SK-N-MC (cell line): ENCODE results near the gene LACRT.

Experiments used
- DNase-seq: peaks from one replicate; pipeline ENCODE4 v3.0.0-alpha.2; 2011; ENCODE audit warnings: low read depth, low spot score
- H3K27ac ChIP-seq: fragments of 200-600 bp; sonication (generic); 2 replicates; pipeline ENCODE4 v1.5.1; 2016; ENCODE audit warnings: mixed run types
- H3K36me3 ChIP-seq: fragments of 200-600 bp; sonication (generic); 2 replicates; pipeline ENCODE4 v1.6.1; 2017; ENCODE audit warnings: antibody characterized with exemption, low read length, mixed read lengths; ENCODE audit not compliant: insufficient read depth
- H3K4me3 ChIP-seq: fragments of 200-600 bp; sonication (generic); 2 replicates; pipeline ENCODE4 v1.5.1; 2016
- H3K9ac ChIP-seq: fragments of 200-600 bp; sonication (generic); 2 replicates; pipeline ENCODE4 v1.8.0; 2017; ENCODE audit warnings: mixed run types, mixed read lengths; ENCODE audit not compliant: insufficient read length
- H3K9me3 ChIP-seq: fragments of 200-600 bp; sonication (generic); 2 replicates; pipeline ENCODE4 v1.6.1; 2017; ENCODE audit warnings: low read depth, mild to moderate bottlenecking, antibody characterized with exemption, low read length, moderate library complexity, mixed read lengths
- EZH2 ChIP-seq: fragments of 200-600 bp; sonication (generic); IDR thresholded peaks from one replicate; pipeline ENCODE4 v1.6.1; 2017; ENCODE audit warnings: antibody characterized with exemption
- FOXP2 ChIP-seq: optimal IDR thresholded peaks from 2 replicates; pipeline ENCODE3; 2011; ENCODE audit warnings: mild to moderate bottlenecking, moderate library complexity; ENCODE audit not compliant: insufficient read depth; ENCODE audit errors: extremely low read length, control extremely low read depth
- POLR2AphosphoS5 ChIP-seq: IDR thresholded peaks from 2 replicates; pipeline ENCODE4 v1.6.1; 2012; ENCODE audit warnings: mild to moderate bottlenecking, low read depth, low read length, borderline replicate concordance

Gene LACRT

GRCh38 chr12:54662026-54662425 is 27.3 kb upstream of the LACRT start:
- H3K9ac ChIP-seq, result no peak overlapping the region
- no peak for DNase-seq
- TF ChIP-seq POLR2AphosphoS5 (no peak), EZH2 (no peak), FOXP2 (no peak)
- H3K36me3 ChIP-seq, result no peaks in the 10 kb centered on the region
- H3K27ac ChIP-seq, result no peak overlapping the region
- H3K4me3 ChIP-seq, result no peak overlapping the region
- H3K9me3 ChIP-seq, result no peaks in the 10 kb centered on the region

DNA sequence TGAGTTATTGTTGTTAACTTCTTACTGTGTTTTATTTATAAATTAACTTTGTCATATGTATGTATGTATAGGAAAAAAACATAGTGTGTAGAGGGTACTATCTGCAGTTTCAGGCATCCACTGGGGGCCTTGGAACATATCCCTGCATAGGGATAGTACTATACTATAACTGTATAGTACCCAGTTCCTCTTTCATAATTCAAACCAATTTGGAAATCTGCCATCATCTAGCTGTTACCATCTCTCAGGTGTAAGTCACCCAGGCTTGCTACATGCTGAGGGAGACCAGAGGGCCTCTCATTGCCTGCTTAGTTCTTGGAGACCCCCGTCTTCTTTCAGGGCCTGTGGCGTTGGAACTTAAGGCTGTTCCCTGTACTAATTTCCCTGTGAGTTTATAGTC is 26.4 kb upstream of the LACRT start:
- no peaks in the 10 kb centered on the region for H3K9me3 ChIP-seq
- no peak for DNase-seq
- H3K9ac ChIP-seq, result no peak overlapping the region
- TF ChIP-seq POLR2AphosphoS5 (no peak), EZH2 (no peak), FOXP2 (no peak)
- peak overlapping the region; percentile 1; the same call in 1 of the 2 replicates for H3K27ac ChIP-seq
- no peaks in the 10 kb centered on the region for H3K36me3 ChIP-seq
- H3K4me3 ChIP-seq, result no peak overlapping the region

- TF ChIP-seq EZH2 (no peak), POLR2AphosphoS5 (no peak), FOXP2 (no peak)
- Histone ChIP-seq H3K4me3 (no peak overlapping the region), H3K27ac (peak overlapping the region; percentile 1; the same call in 1 of the 2 replicates), H3K36me3 (no peaks in the 10 kb centered on the region), H3K9ac (no peak overlapping the region), H3K9me3 (no peaks in the 10 kb centered on the region)
- no peak for DNase-seq
Observed at GRCh38 chr12:54660320-54660962, 25.7 kb upstream of the LACRT start.

- Histone ChIP-seq H3K9ac (no peak overlapping the region), H3K9me3 (no peaks in the 10 kb centered on the region), H3K36me3 (no peaks in the 10 kb centered on the region), H3K27ac (no peak overlapping the region), H3K4me3 (no peak overlapping the region)
- no peak for DNase-seq
- no peak for TF ChIP-seq FOXP2
- TF ChIP-seq POLR2AphosphoS5, result no peak
- TF ChIP-seq EZH2, result no peak
Observed at GRCh38 chr12:54658306-54659264, 23.9 kb upstream of the LACRT start.

- no peaks in the 10 kb centered on the region for H3K9me3 ChIP-seq
- peak overlapping the region; percentile 49 for H3K9ac ChIP-seq
- DNase-seq, result peak; percentile 73
- H3K36me3 ChIP-seq, result no peaks in the 10 kb centered on the region
- no peak overlapping the region for H3K4me3 ChIP-seq
- no peak for TF ChIP-seq EZH2
- no peak for TF ChIP-seq POLR2AphosphoS5
- TF ChIP-seq FOXP2, result no peak
- peak overlapping the region; percentile 92 for H3K27ac ChIP-seq
Observed at GRCh38 chr12:54657105-54657607, 22.5 kb upstream of the LACRT start.

- DNase-seq, result no peak
- H3K4me3 ChIP-seq, result no peak overlapping the region
- TF ChIP-seq FOXP2 (no peak), EZH2 (no peak), POLR2AphosphoS5 (no peak)
- no peaks in the 10 kb centered on the region for H3K9me3 ChIP-seq
- no peaks in the 10 kb centered on the region for H3K36me3 ChIP-seq
- H3K9ac ChIP-seq, result no peak overlapping the region
- H3K27ac ChIP-seq, result peak overlapping the region; percentile 69
Observed at GRCh38 chr12:54654926-54655325, 20.2 kb upstream of the LACRT start.

DNA sequence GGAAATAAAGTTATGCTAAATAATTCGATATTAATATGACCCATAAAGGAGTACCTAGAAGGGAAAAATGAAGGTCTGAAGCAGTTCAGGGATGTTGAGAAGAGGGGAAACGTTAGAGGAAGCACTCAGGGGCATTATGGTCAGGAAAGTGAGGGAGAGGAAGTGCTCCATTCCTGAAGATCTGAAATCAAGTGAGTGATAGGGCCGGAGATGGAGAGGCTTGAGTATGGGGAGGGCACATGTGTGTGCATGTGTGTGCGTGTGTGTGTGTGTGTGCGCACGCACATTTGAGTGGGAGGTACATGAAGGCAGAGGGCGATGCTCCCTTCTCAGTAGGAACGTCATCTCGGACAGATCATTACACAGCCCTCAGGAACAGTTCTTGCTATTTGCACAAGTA is 18.3 kb upstream of the LACRT start:
- Histone ChIP-seq H3K27ac (no peak overlapping the region), H3K36me3 (no peaks in the 10 kb centered on the region)
- TF ChIP-seq EZH2 (no peak), POLR2AphosphoS5 (no peak)

GRCh38 chr12:54650889-54651288 is 16.2 kb upstream of the LACRT start:
- Histone ChIP-seq H3K36me3 (no peaks in the 10 kb centered on the region), H3K9ac (no peak overlapping the region), H3K27ac (no peak overlapping the region), H3K4me3 (no peak overlapping the region), H3K9me3 (no peaks in the 10 kb centered on the region)
- TF ChIP-seq POLR2AphosphoS5 (no peak), EZH2 (no peak), FOXP2 (no peak)
- no peak for DNase-seq

More for the DNA sequence above, 18.3 kb upstream of the LACRT start:
- Histone ChIP-seq H3K9me3 (no peaks in the 10 kb centered on the region), H3K9ac (no peak overlapping the region), H3K4me3 (no peak overlapping the region)
- no peak for DNase-seq

DNA sequence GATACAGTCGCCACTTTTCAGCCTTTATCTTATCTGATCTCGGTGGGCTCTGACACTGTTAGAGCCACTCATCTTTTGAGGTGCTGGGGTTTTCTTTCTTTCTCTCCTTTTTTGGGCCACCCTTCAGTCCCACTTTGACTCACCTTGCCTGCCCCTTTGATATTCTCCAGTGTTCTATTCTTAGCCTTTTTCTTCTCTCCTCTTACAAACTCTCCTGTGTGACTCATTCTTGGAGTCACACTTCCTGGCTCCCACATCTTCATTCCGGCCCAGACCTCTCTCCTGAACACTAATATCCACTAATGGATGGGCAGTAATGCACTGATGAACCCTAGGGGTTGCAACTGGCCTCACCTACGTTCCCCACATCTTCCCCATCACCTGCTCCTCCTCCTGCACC is 15.7 kb upstream of the LACRT start:
- Histone ChIP-seq H3K27ac (no peak overlapping the region), H3K9me3 (no peaks in the 10 kb centered on the region), H3K36me3 (no peaks in the 10 kb centered on the region), H3K9ac (no peak overlapping the region), H3K4me3 (no peak overlapping the region)
- TF ChIP-seq EZH2 (no peak), POLR2AphosphoS5 (no peak), FOXP2 (no peak)
- DNase-seq, result no peak
